ENCODE results near the gene QPRT. TPM values are rescaled to one million over a fixed set of nuclear protein-coding genes. Genes with fewer than 3 reads are reported as not detected.

The QPRT gene
- total RNA-seq, 1 donor from 2014 or later = 20.8 TPM

GRCh38 chr16:29675811-29676643 lies 3.0 kb upstream of the QPRT start:
- intact Hi-C loops (cut with micrococcal nuclease) = no loop called here
- DNase-seq = no peak
- peaks cover 17% of the 10 kb centered on the region for H3K4me1 ChIP-seq
- no peak for TF ChIP-seq CTCF (IDR thresholded peaks at IDR 0.05; ENCODE audit: borderline replicate concordance)
- H3K9me3 ChIP-seq (replicated peaks) = no peaks in the 10 kb centered on the region
- H3K27ac ChIP-seq (replicated peaks) = no peak overlapping the region
- H3K27me3 ChIP-seq (ENCODE audit: low read depth) = no peaks in the 10 kb centered on the region
- no peaks in the 10 kb centered on the region for H3K36me3 ChIP-seq
- no peak overlapping the region for H3K4me3 ChIP-seq

GRCh38 chr16:29676989-29677785 lies 1.8 kb upstream of the QPRT start:
- Histone ChIP-seq H3K27ac (replicated peaks) (no peak overlapping the region), H3K4me3 (no peak overlapping the region), H3K27me3 (ENCODE audit: low read depth) (no peaks in the 10 kb centered on the region), H3K36me3 (no peaks in the 10 kb centered on the region), H3K4me1 (peaks cover 17% of the 10 kb centered on the region), H3K9me3 (replicated peaks) (no peaks in the 10 kb centered on the region)
- no peak for TF ChIP-seq CTCF (IDR thresholded peaks at IDR 0.05; ENCODE audit: borderline replicate concordance)
- intact Hi-C loops (cut with micrococcal nuclease) = no loop called here
- DNase-seq = no peak

GRCh38 chr16:29680180-29680598 lies 1.2 kb downstream of the QPRT start:
- no peaks in the 10 kb centered on the region for H3K27me3 ChIP-seq (ENCODE audit: low read depth)
- H3K4me3 ChIP-seq = peak overlapping the region; percentile 64
- no peak overlapping the region for H3K27ac ChIP-seq (replicated peaks)
- no peaks in the 10 kb centered on the region for H3K9me3 ChIP-seq (replicated peaks)
- no peaks in the 10 kb centered on the region for H3K36me3 ChIP-seq
- H3K4me1 ChIP-seq = peaks cover 10% of the 10 kb centered on the region
- no peak for DNase-seq
- intact Hi-C loops (cut with micrococcal nuclease) = no loop called here
- TF ChIP-seq CTCF (IDR thresholded peaks at IDR 0.05; ENCODE audit: borderline replicate concordance) = no peak

GRCh38 chr16:29683543-29684090 lies 4.6 kb downstream of the QPRT start:
- Histone ChIP-seq H3K4me1 (peaks cover 9% of the 10 kb centered on the region), H3K27ac (replicated peaks) (no peak overlapping the region), H3K36me3 (no peaks in the 10 kb centered on the region), H3K27me3 (ENCODE audit: low read depth) (no peaks in the 10 kb centered on the region), H3K9me3 (replicated peaks) (no peaks in the 10 kb centered on the region), H3K4me3 (no peak overlapping the region)
- intact Hi-C loops (cut with micrococcal nuclease) = no loop called here
- DNase-seq = no peak
- TF ChIP-seq CTCF (IDR thresholded peaks at IDR 0.05; ENCODE audit: borderline replicate concordance) = no peak

- TF ChIP-seq CTCF (IDR thresholded peaks at IDR 0.05; ENCODE audit: borderline replicate concordance) = no peak
- Histone ChIP-seq H3K4me3 (no peak overlapping the region), H3K9me3 (replicated peaks) (no peaks in the 10 kb centered on the region), H3K27ac (replicated peaks) (no peak overlapping the region), H3K36me3 (no peaks in the 10 kb centered on the region), H3K27me3 (ENCODE audit: low read depth) (no peaks in the 10 kb centered on the region), H3K4me1 (peaks cover under 1% of the 10 kb centered on the region)
- intact Hi-C loops (cut with micrococcal nuclease) = no loop called here
- DNase-seq = no peak
These were observed 5.7 kb downstream of the QPRT start for GRCh38 chr16:29684679-29685078.

All from left ventricle myocardium inferior (tissue), 1 donor.